Fibroblast of mammary gland (primary cell): ENCODE results near the gene MAMDC4.
A peak's percentile ranks its signal among the peaks of the same experiment; 100 is the strongest.

ENCODE experiments used
- DNase-seq: peaks from one replicate; pipeline ENCODE4 v3.0.0-alpha.2; 2010; ENCODE audit warnings: low read depth
- H3K4me3 ChIP-seq: 2 replicates; pipeline ENCODE4 v1.5.1; 2011; ENCODE audit warnings: low read depth, mild to moderate bottlenecking, low read length, moderate library complexity; ENCODE audit not compliant: control insufficient read depth
- TF ChIP-seq, protein P1 (sequence below): conservative IDR thresholded peaks from 2 replicates; pipeline ENCODE4 v1.5.1; 2011; ENCODE audit warnings: low read depth, low read length, inconsistent platforms; ENCODE audit not compliant: control insufficient read depth, insufficient read depth

The MAMDC4 gene

GRCh38 chr9:136898483-136899100, 46.4 kb downstream of the MAMDC4 start:
- DNase-seq, result no peak
- H3K4me3 ChIP-seq, result no peak overlapping the region
- TF ChIP-seq, protein P1, sequence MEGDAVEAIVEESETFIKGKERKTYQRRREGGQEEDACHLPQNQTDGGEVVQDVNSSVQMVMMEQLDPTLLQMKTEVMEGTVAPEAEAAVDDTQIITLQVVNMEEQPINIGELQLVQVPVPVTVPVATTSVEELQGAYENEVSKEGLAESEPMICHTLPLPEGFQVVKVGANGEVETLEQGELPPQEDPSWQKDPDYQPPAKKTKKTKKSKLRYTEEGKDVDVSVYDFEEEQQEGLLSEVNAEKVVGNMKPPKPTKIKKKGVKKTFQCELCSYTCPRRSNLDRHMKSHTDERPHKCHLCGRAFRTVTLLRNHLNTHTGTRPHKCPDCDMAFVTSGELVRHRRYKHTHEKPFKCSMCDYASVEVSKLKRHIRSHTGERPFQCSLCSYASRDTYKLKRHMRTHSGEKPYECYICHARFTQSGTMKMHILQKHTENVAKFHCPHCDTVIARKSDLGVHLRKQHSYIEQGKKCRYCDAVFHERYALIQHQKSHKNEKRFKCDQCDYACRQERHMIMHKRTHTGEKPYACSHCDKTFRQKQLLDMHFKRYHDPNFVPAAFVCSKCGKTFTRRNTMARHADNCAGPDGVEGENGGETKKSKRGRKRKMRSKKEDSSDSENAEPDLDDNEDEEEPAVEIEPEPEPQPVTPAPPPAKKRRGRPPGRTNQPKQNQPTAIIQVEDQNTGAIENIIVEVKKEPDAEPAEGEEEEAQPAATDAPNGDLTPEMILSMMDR, result no peak

DNA sequence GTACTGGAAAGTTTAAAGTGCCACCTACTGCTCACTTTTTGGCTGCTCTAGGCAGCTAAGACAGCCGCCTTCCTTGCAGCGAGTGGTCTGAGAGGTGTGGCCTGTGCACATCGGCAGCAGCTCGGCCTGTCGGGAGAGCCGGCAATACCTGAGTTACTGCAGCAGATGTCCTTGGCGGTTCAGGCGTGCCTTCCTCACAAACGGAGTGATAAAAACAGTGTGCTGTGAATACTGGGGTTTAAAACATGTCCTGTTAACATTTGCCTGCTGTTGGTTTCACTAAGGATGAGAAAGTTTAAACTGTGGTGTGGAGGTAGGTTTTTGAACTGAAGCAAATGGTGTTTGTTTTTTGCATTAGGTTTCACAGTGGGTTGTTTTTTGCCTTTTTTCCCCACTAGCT, 47.0 kb downstream of the MAMDC4 start:
- TF ChIP-seq, protein P1, result no peak
- H3K4me3 ChIP-seq, result no peak overlapping the region
- no peak for DNase-seq

DNA sequence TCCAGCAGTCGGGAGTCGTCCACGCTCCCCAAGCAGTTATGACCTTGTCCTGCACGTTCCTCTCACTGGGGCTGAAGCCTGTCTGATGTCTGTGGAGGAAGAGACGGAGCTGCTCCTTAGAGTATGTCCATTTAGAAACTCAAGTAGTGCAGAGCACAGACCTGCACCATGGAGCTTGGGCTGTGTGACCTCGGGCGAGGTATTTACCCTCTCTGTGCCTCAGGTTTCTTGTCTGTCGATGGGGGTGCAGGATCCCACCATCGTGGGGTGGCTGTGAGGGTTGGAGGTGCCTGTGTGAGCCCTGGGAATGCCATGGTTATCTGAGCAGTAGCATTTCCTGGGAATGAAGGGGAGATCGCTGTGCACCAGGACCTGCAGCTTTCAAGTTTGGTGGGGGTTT, 48.4 kb downstream of the MAMDC4 start:
- no peak overlapping the region for H3K4me3 ChIP-seq
- TF ChIP-seq, protein P1, result no peak
- DNase-seq, result no peak

GRCh38 chr9:136900988-136901515, 48.9 kb downstream of the MAMDC4 start:
- H3K4me3 ChIP-seq, result no peak overlapping the region
- TF ChIP-seq, protein P1, result no peak
- DNase-seq, result no peak

- H3K4me3 ChIP-seq, result no peak overlapping the region
- TF ChIP-seq, protein P1, result no peak
- peak; percentile 41 for DNase-seq
These were observed 49.5 kb downstream of the MAMDC4 start for GRCh38 chr9:136901516-136902258.

DNA sequence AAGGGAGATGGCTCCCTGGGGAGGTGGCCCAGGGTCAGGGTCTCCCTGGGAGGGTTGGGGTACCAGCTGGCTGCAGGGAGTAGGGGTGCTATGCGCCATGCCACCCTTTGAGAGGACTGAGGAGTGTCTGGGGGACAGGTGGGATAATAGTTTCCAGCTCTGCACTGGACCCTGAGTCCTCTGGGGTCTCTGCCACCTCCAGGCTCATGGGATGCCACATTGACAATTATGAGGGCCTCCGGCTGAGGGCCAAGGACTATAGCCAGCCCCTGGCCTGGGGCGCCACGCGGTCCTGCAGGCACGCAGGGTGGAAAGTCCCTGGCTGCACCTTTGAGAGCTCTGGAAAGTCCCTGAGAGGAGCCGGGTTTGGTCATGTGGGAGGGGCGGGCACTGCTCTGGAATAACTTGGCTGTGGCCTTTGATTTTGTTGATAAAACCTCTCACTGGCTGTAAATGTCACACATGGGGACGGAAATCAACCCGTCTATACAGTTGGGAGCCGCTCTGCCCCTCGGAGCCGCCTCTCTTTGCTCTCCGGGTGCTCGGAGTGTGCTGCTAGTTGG, 50.2 kb downstream of the MAMDC4 start:
- TF ChIP-seq, protein P1, result no peak
- peak; percentile 58 for DNase-seq
- H3K4me3 ChIP-seq, result no peak overlapping the region
